ENCODE data around the gene SEC16B.
A peak's percentile ranks its signal among the peaks of the same experiment; 100 is the strongest.
"Not testable (repeated sequence)": the region's sequence is repeated elsewhere in the genome, so short reads cannot be mapped to it uniquely, and the experiment has no call there.

The SEC16B gene

GRCh38 chr1:177969825-177970371 is at the start of gene SEC16B:
Gene SEC16B, minus strand, starts transcription at chr1:177970058. Its CDS starts 2,077 bp downstream, at chr1:177967981.
- no peak for FAIRE-seq

- no peak for FAIRE-seq
These were observed 49.8 kb upstream of the SEC16B start for GRCh38 chr1:178019622-178020021.

GRCh38 chr1:178019208-178019607 is 49.4 kb upstream of the SEC16B start:
- no peak for FAIRE-seq

GRCh38 chr1:178017517-178017916 is 47.7 kb upstream of the SEC16B start:
- FAIRE-seq: no peak

- no peak for FAIRE-seq
These were observed 42.1 kb upstream of the SEC16B start for GRCh38 chr1:178011864-178012503.

GRCh38 chr1:178011465-178011828 is 41.6 kb upstream of the SEC16B start:
- FAIRE-seq: no peak

GRCh38 chr1:178010674-178011464 is 41.0 kb upstream of the SEC16B start:
- no peak for FAIRE-seq

GRCh38 chr1:178006043-178006442 is 36.2 kb upstream of the SEC16B start:
- no peak for FAIRE-seq

GRCh38 chr1:178005450-178005849 is 35.6 kb upstream of the SEC16B start:
- no peak for FAIRE-seq

GRCh38 chr1:178004926-178005391 is 35.1 kb upstream of the SEC16B start:
- no peak for FAIRE-seq

GRCh38 chr1:177998696-177999631 is 29.1 kb upstream of the SEC16B start:
- no peak for FAIRE-seq

- FAIRE-seq: no peak
These were observed 27.1 kb upstream of the SEC16B start for GRCh38 chr1:177996957-177997356.

GRCh38 chr1:177995369-177995768 is 25.5 kb upstream of the SEC16B start:
- FAIRE-seq: no peak

GRCh38 chr1:177986281-177986680 is 16.4 kb upstream of the SEC16B start:
- FAIRE-seq: not testable (repeated sequence)

- no peak for FAIRE-seq
These were observed 14.9 kb upstream of the SEC16B start for GRCh38 chr1:177984761-177985160.

- FAIRE-seq: peak; percentile 21
These were observed 14.3 kb upstream of the SEC16B start for GRCh38 chr1:177984136-177984525.

- FAIRE-seq: no peak
These were observed 13.8 kb upstream of the SEC16B start for GRCh38 chr1:177983482-177984135.

GRCh38 chr1:177983077-177983476 is 13.2 kb upstream of the SEC16B start:
- no peak for FAIRE-seq

- FAIRE-seq: no peak
These were observed 11.3 kb upstream of the SEC16B start for GRCh38 chr1:177981200-177981599.

GRCh38 chr1:177979272-177979671 is 9.4 kb upstream of the SEC16B start:
- FAIRE-seq: no peak

- no peak for FAIRE-seq
These were observed 8.7 kb upstream of the SEC16B start for GRCh38 chr1:177978530-177978929.

GRCh38 chr1:177977141-177977540 is 7.3 kb upstream of the SEC16B start:
- FAIRE-seq: no peak
